H1 (cell line): Measurements from ENCODE around the gene TBC1D22B. TPM values are rescaled to one million over a fixed set of nuclear protein-coding genes. Genes with fewer than 3 reads are reported as not detected.

Experiments used
- CTCF ChIA-PET: fragments of 300-600 bp; sonication (Branson Sonifier 250); formaldehyde crosslinking; loops from one replicate; lab custom pipeline; 2021; ENCODE audit not compliant: partially characterized antibody; lab: Charles Lee
- POLR2A ChIA-PET: fragments of 300-600 bp; sonication (Branson Sonifier 250); formaldehyde crosslinking; loops from one replicate; lab custom pipeline; 2021; ENCODE audit warnings: inconsistent platforms; ENCODE audit not compliant: partially characterized antibody; lab: Charles Lee
- DNase-seq, 2 experiments: peaks; one replicate each; pipeline versions ENCODE4 v3.0.0 to v3.0.0-alpha.2; 2010 to 2022; ENCODE audit warnings: low spot score in 2 of 2, low read depth in 1 of 2, mixed read lengths in 1 of 2
- FAIRE-seq: peaks from 2 replicates; lab custom pipeline; 2011; peaks lifted over from hg19 to GRCh38; lab: Jason Lieb, UNC
- H2AFZ ChIP-seq: 2 replicates; pipeline ENCODE4 v1.8.1; 2012; ENCODE audit warnings: low read length, inconsistent platforms
- H2AK5ac ChIP-seq: 2 replicates; pipeline ENCODE4 v1.6.1; 2013; ENCODE audit warnings: low read depth, low read length
- H2BK120ac ChIP-seq: replicated peaks from 2 replicates; pipeline ENCODE3; 2013; ENCODE audit warnings: low read depth, low read length, inconsistent platforms
- H2BK12ac ChIP-seq: 2 replicates; pipeline ENCODE4 v1.6.1; 2013; ENCODE audit warnings: low read depth, low read length
- H2BK15ac ChIP-seq: 2 replicates; pipeline ENCODE4 v1.6.1; 2013; ENCODE audit warnings: low read length
- H2BK20ac ChIP-seq: 2 replicates; pipeline ENCODE4 v1.6.1; 2013; ENCODE audit warnings: low read length
- H2BK5ac ChIP-seq: 2 replicates; pipeline ENCODE4 v1.6.1; 2013; ENCODE audit warnings: low read depth, low read length
- H3K14ac ChIP-seq: 2 replicates; pipeline ENCODE4 v1.6.1; 2013; ENCODE audit warnings: inconsistent platforms; ENCODE audit not compliant: insufficient read length
- H3K18ac ChIP-seq: 2 replicates; pipeline ENCODE4 v1.6.1; 2013; ENCODE audit warnings: low read length; ENCODE audit errors: extremely low read depth
- H3K23ac ChIP-seq: 2 replicates; pipeline ENCODE4 v1.6.1; 2013; ENCODE audit warnings: inconsistent platforms; ENCODE audit not compliant: insufficient read length
- H3K23me2 ChIP-seq: 2 replicates; pipeline ENCODE4 v1.6.1; 2013; ENCODE audit warnings: low read depth, low read length
- H3K27ac ChIP-seq: 2 replicates; pipeline ENCODE4 v1.6.1; 2011; ENCODE audit warnings: low read depth, low read length, inconsistent platforms
- H3K27me3 ChIP-seq, 4 experiments: replicated peaks in 1 of 4; 1 replicate in 1 of 4; 2 replicates in 3 of 4; pipeline versions ENCODE4 v1.6.1 to v1.8.1; 2011 to 2013; ENCODE audit warnings: low read length in 3 of 4, mild to moderate bottlenecking in 3 of 4, inconsistent platforms in 2 of 4, mixed read lengths in 2 of 4, moderate library complexity in 1 of 4; ENCODE audit not compliant: control insufficient read depth in 3 of 4, insufficient read depth in 3 of 4; ENCODE audit errors: extremely low read depth in 1 of 4
- H3K36me3 ChIP-seq, 4 experiments: 2 replicates each; pipeline versions ENCODE4 v1.6.1 to v1.8.1; 2011 to 2013; ENCODE audit warnings: mild to moderate bottlenecking in 4 of 4, low read length in 3 of 4, moderate library complexity in 2 of 4, control low read depth in 1 of 4, inconsistent platforms in 1 of 4; ENCODE audit not compliant: insufficient read depth in 4 of 4, control insufficient read depth in 2 of 4
- H3K4ac ChIP-seq: replicated peaks from 2 replicates; pipeline ENCODE3; 2013; ENCODE audit warnings: low read length, low read depth, mixed read lengths, inconsistent platforms; ENCODE audit not compliant: insufficient read length
- H3K4me1 ChIP-seq, 4 experiments: replicated peaks in 1 of 4; 1 replicate in 1 of 4; 2 replicates in 3 of 4; pipeline versions ENCODE4 v1.6.1 to v1.8.1; 2011 to 2013; ENCODE audit warnings: low read length in 3 of 4, inconsistent platforms in 2 of 4, mixed read lengths in 1 of 4; ENCODE audit not compliant: insufficient read depth in 4 of 4, control insufficient read depth in 3 of 4
- H3K4me2 ChIP-seq, 2 experiments: 2 replicates each; pipeline versions ENCODE4 v1.6.1 to v1.8.1; 2011 to 2013; ENCODE audit warnings: low read depth in 2 of 2, low read length in 2 of 2, control low read depth in 1 of 2, inconsistent platforms in 1 of 2, mild to moderate bottlenecking in 1 of 2; ENCODE audit not compliant: insufficient read depth in 1 of 2
- H3K4me3 ChIP-seq, 4 experiments: fragments of 200-600, 300-600 bp in 1 of 4; sonication (generic), shearing (Covaris generic), sonication (Bioruptor Twin) in 1 of 4; 2 replicates each; pipeline versions ENCODE4 v1.5.1 to v1.8.1; 2011 to 2016; ENCODE audit warnings: low read length in 4 of 4, low read depth in 3 of 4, control low read depth in 2 of 4, inconsistent platforms in 2 of 4, mild to moderate bottlenecking in 2 of 4, mixed read lengths in 1 of 4, moderate library complexity in 1 of 4; ENCODE audit not compliant: insufficient read depth in 2 of 4; ENCODE audit errors: extremely low read depth in 1 of 4
- H3K56ac ChIP-seq: replicated peaks from 2 replicates; pipeline ENCODE3; 2013; ENCODE audit warnings: low read depth, mild to moderate bottlenecking, mixed read lengths, low read length, inconsistent platforms; ENCODE audit not compliant: insufficient read length
- H3K79me1 ChIP-seq: 2 replicates; pipeline ENCODE4 v1.6.1; 2013; ENCODE audit warnings: low read depth, low read length, control low read depth
- H3K79me2 ChIP-seq, 2 experiments: 2 replicates each; pipeline versions ENCODE4 v1.6.1 to v1.8.1; 2012 to 2013; ENCODE audit warnings: low read length in 2 of 2, mild to moderate bottlenecking in 2 of 2, inconsistent platforms in 1 of 2; ENCODE audit not compliant: insufficient read depth in 2 of 2, control insufficient read depth in 1 of 2
- H3K9ac ChIP-seq, 4 experiments: replicated peaks in 1 of 4; 1 replicate in 1 of 4; 2 replicates in 3 of 4; pipeline versions ENCODE4 v1.6.1 to v1.8.1; 2011 to 2013; ENCODE audit warnings: low read depth in 3 of 4, low read length in 3 of 4, control low read depth in 2 of 4, mild to moderate bottlenecking in 2 of 4, moderate library complexity in 2 of 4, inconsistent platforms in 1 of 4; ENCODE audit errors: extremely low read depth in 1 of 4
- H3K9me3 ChIP-seq, 2 experiments: 2 replicates each; pipeline versions ENCODE4 v1.6.1 to v1.8.1; 2012 to 2013; ENCODE audit warnings: mild to moderate bottlenecking in 2 of 2, moderate library complexity in 2 of 2, control low read depth in 1 of 2, inconsistent platforms in 1 of 2, low read depth in 1 of 2, low read length in 1 of 2, mixed read lengths in 1 of 2; ENCODE audit not compliant: insufficient read depth in 2 of 2
- H4K20me1 ChIP-seq, 2 experiments: replicated peaks in 1 of 2; 2 replicates each; pipeline versions ENCODE3 to v1.8.1; 2011 to 2013; ENCODE audit warnings: inconsistent platforms in 2 of 2, low read length in 2 of 2, mild to moderate bottlenecking in 1 of 2; ENCODE audit not compliant: insufficient read depth in 2 of 2, control insufficient read depth in 1 of 2
- H4K5ac ChIP-seq: 2 replicates; pipeline ENCODE4 v1.6.1; 2013; ENCODE audit warnings: low read length, low read depth, mixed read lengths, inconsistent platforms; ENCODE audit not compliant: insufficient read length
- H4K8ac ChIP-seq: 2 replicates; pipeline ENCODE4 v1.8.0; 2013; ENCODE audit warnings: mild to moderate bottlenecking, moderate library complexity, low read length, inconsistent platforms; ENCODE audit not compliant: insufficient read depth; ENCODE audit errors: extremely low read depth
- H4K91ac ChIP-seq: replicated peaks from 2 replicates; pipeline ENCODE3; 2013; ENCODE audit warnings: low read length, mixed read lengths, inconsistent platforms; ENCODE audit not compliant: insufficient read length
- CBX8 ChIP-seq: fragments of 300-800, 300-1000 bp; sonication (generic); IDR thresholded peaks from 2 replicates; pipeline ENCODE4 v1.7.1; 2016; ENCODE audit warnings: low read depth, low read length, borderline replicate concordance
- EP300 ChIP-seq, 2 experiments: IDR thresholded peaks; 1 replicate in 1 of 2; 2 replicates in 1 of 2; pipeline ENCODE4 v1.6.1; 2011 to 2012; ENCODE audit warnings: low read depth in 2 of 2, low read length in 2 of 2, mild to moderate bottlenecking in 2 of 2, borderline replicate concordance in 1 of 2, inconsistent platforms in 1 of 2, moderate library complexity in 1 of 2
- FOSL1 ChIP-seq: IDR thresholded peaks from 2 replicates; pipeline ENCODE4 v1.6.1; 2011; ENCODE audit warnings: mild to moderate bottlenecking, low read depth, low read length, moderate library complexity; ENCODE audit not compliant: insufficient read depth
- HDAC6 ChIP-seq: IDR thresholded peaks from one replicate; pipeline ENCODE4 v1.7.1; 2012; ENCODE audit warnings: low read depth, mild to moderate bottlenecking, inconsistent platforms, low read length, moderate library complexity
- PHF8 ChIP-seq: fragments of 200-600 bp; sonication (generic); conservative IDR thresholded peaks from 2 replicates; pipeline ENCODE4 v1.7.1; 2012; ENCODE audit warnings: low read depth, mild to moderate bottlenecking, inconsistent platforms, low read length, moderate library complexity
- SIRT6 ChIP-seq: IDR thresholded peaks from one replicate; pipeline ENCODE4 v1.7.1; 2012; ENCODE audit warnings: low read length, inconsistent platforms
- TAF7 ChIP-seq: optimal IDR thresholded peaks from 2 replicates; pipeline ENCODE3; 2011; ENCODE audit warnings: low read depth, mild to moderate bottlenecking, inconsistent platforms, low read length, moderate library complexity, borderline replicate concordance
- TCF12 ChIP-seq: IDR thresholded peaks from 2 replicates; pipeline ENCODE4 v1.6.1; 2011; ENCODE audit warnings: low read depth, mild to moderate bottlenecking, low read length
- TEAD4 ChIP-seq: IDR thresholded peaks from 2 replicates; pipeline ENCODE4 v1.6.1; 2012; ENCODE audit warnings: low read depth, low read length, inconsistent platforms, mixed read lengths
- WGBS, 2 experiments: shearing (Covaris generic) in 1 of 2; methylation state at CpG; one replicate each; pipeline versions ENCODE4 v1.1.6 to v1.1.7; 2013 to 2015; ENCODE audit warnings: low lambda C conversion rate in 2 of 2, mixed read lengths in 2 of 2, inconsistent platforms in 1 of 2, low coverage in 1 of 2, missing lambda C conversion rate in 1 of 2; ENCODE audit not compliant: insufficient replicate concordance in 2 of 2, insufficient coverage in 1 of 2, insufficient read length in 1 of 2; ENCODE audit errors: extremely low coverage in 1 of 2, missing lambda C conversion rate in 1 of 2; 5-methylcytosine and 5-hydroxymethylcytosine counted together
- polyA plus RNA-seq, 7 experiments: library from polyadenylated mRNA; depleted of rRNA in 3 of 7; stranded (reverse) in 5 of 7; unstranded in 2 of 7; fragments of >200 nt in 5 of 7; fragments of 200-250 nt in 2 of 7; gene quantifications; 1 replicate in 5 of 7; 2 replicates in 1 of 7; 4 replicates in 1 of 7; pipeline versions ENCODE4 v1.2.1 to v1.2.3, GENCODE V29; 2011 to 2013; ENCODE audit warnings: missing spikeins in 2 of 7, mixed read lengths in 2 of 7
- total RNA-seq: library from RNA; stranded (reverse); fragmentation: NEBNext Ultra II Directional; extraction: Animal tissue kit (Norgen Biotek cat#: 25700); gene quantifications from 2 replicates; pipeline ENCODE4 v1.2.1, GENCODE V29; 2021

Gene TBC1D22B
- total and polyA plus RNA-seq, 2 of the 8 experiments (the other 6 are each of a cell fraction or from before 2014, with no cell fraction given) = 10.1 to 17.4 TPM

DNA sequence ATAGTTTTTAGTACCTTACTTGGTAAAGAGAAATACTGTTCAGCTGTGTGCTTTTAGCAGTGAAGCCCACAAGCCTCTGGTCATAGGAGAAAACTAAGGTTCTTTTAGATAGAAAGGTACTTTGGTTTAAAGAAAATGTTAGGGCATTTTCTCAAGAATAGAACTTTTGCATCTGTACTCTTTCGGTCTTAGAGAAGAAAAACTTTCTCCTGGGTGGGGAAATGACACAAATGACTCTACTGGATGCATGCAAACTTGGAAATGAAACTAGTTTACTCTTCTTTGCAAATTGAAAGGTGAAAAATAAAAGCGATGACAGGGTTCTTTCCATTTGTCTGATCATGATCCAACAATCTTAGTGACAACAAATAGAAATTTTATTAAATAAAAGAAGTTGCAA, 2.5 kb downstream of the TBC1D22B start:
- H3K14ac ChIP-seq = no peak overlapping the region
- no peak overlapping the region for H4K8ac ChIP-seq
- no peak for DNase-seq
- H2AFZ ChIP-seq = no peak overlapping the region
- no peaks in the 10 kb centered on the region for H3K36me3 ChIP-seq
- H3K23ac ChIP-seq = no peak overlapping the region
- H3K9me3 ChIP-seq = no peaks in the 10 kb centered on the region
- no peak overlapping the region for H3K56ac ChIP-seq
- peaks cover 0 to 6% (median 2%) of the 10 kb centered on the region in 4 experiments; a peak in 4 of 7 replicates for H3K4me1 ChIP-seq
- no peak for TF ChIP-seq SIRT6
- TF ChIP-seq TEAD4 = no peak
- no peak for TF ChIP-seq FOSL1
- TF ChIP-seq EP300 (IDR thresholded peaks at IDR 0.05; ENCODE audit: borderline replicate concordance in 1 of 2, low read depth in 2 of 2, low read length in 2 of 2) = no peak
- no peak for TF ChIP-seq CBX8
- no peak for TF ChIP-seq PHF8
- no peak for TF ChIP-seq TCF12
- no peak for TF ChIP-seq TAF7
- TF ChIP-seq HDAC6 = no peak
- TF ChIP-seq, all 59 proteins: peak for 0
- no peak overlapping the region for H3K9ac ChIP-seq
- H3K4me3 ChIP-seq = no peak overlapping the region
- H3K23me2 ChIP-seq = peaks cover 7% of the 10 kb centered on the region
- H2BK20ac ChIP-seq = no peak overlapping the region
- peaks cover 0 to 65% of the 10 kb centered on the region in 2 experiments; a peak in 2 of 4 replicates for H3K79me2 ChIP-seq
- ChIA-PET CTCF (interaction anchor here (1.2 kb wide), 1 partner anchor 14 kb away, joined by 3 read pairs; no protein-coding TSS in a partner anchor), POLR2A (interaction anchor here (0.6 kb wide), 1 partner anchor 113 kb away, joined by 3 read pairs; no protein-coding TSS in a partner anchor)
- no peak overlapping the region for H4K91ac ChIP-seq
- H3K4me2 ChIP-seq = no peak overlapping the region
- H3K27me3 ChIP-seq = no peaks in the 10 kb centered on the region
- no peak overlapping the region for H2BK12ac ChIP-seq
- no peak overlapping the region for H3K18ac ChIP-seq
- FAIRE-seq = no peak
- no peak overlapping the region for H2BK120ac ChIP-seq
- H3K27ac ChIP-seq = no peak overlapping the region
- no peaks in the 10 kb centered on the region for H4K20me1 ChIP-seq
- no peak overlapping the region for H2BK5ac ChIP-seq
- H2AK5ac ChIP-seq = no peak overlapping the region
- H2BK15ac ChIP-seq = no peak overlapping the region
- no peak overlapping the region for H4K5ac ChIP-seq
- 0 out of 2 replicates have a peak, but pooled peaks cover 2% of the 10 kb centered on the region for H3K79me1 ChIP-seq
- no peak overlapping the region for H3K4ac ChIP-seq
- WGBS, 2 experiments = 92% methylated on average over 2 of the region's 2 CpGs; no CpG with 5 or more reads in 1 of the 2 experiments
